Effector CD8-positive, alpha-beta T cell (primary cell): Measurements from ENCODE around the gene EXT2.

ENCODE experiments used
- DNase-seq: peaks from one replicate; lab custom pipeline; 2025; lab: John Stamatoyannopoulos, UW

EXT2 gene

GRCh38 chr11:44203270-44204043 is 108.0 kb downstream of the EXT2 start:
- no peak for DNase-seq

- DNase-seq = no peak
These were observed 109.9 kb downstream of the EXT2 start for GRCh38 chr11:44205352-44205751.

- DNase-seq = no peak
These were observed 110.4 kb downstream of the EXT2 start for GRCh38 chr11:44205836-44206235.

- no peak for DNase-seq
These were observed 111.8 kb downstream of the EXT2 start for GRCh38 chr11:44207292-44207691.

- DNase-seq = no peak
These were observed 113.6 kb downstream of the EXT2 start for GRCh38 chr11:44208976-44209603.

- DNase-seq = no peak
These were observed 116.7 kb downstream of the EXT2 start for GRCh38 chr11:44212128-44212527.

- DNase-seq = no peak
These were observed 117.7 kb downstream of the EXT2 start for GRCh38 chr11:44213148-44213547.

- no peak for DNase-seq
These were observed 122.0 kb downstream of the EXT2 start for GRCh38 chr11:44217432-44217831.

GRCh38 chr11:44219830-44220796 is 124.6 kb downstream of the EXT2 start:
- no peak for DNase-seq

- no peak for DNase-seq
These were observed 126.0 kb downstream of the EXT2 start for GRCh38 chr11:44221456-44221855.

GRCh38 chr11:44221992-44222391 is 126.5 kb downstream of the EXT2 start:
- DNase-seq = no peak

- DNase-seq = no peak
These were observed 127.8 kb downstream of the EXT2 start for GRCh38 chr11:44223238-44223637.

- DNase-seq = no peak
These were observed 129.5 kb downstream of the EXT2 start for GRCh38 chr11:44224867-44225501.

GRCh38 chr11:44226490-44226889 is 131.0 kb downstream of the EXT2 start:
- no peak for DNase-seq

GRCh38 chr11:44226945-44227344 is 131.5 kb downstream of the EXT2 start:
- DNase-seq = no peak

- DNase-seq = no peak
These were observed 132.9 kb downstream of the EXT2 start for GRCh38 chr11:44228379-44228778.

- no peak for DNase-seq
These were observed 133.6 kb downstream of the EXT2 start for GRCh38 chr11:44229098-44229497.

GRCh38 chr11:44229624-44230023 is 134.1 kb downstream of the EXT2 start:
- no peak for DNase-seq

GRCh38 chr11:44235765-44236201 is 140.3 kb downstream of the EXT2 start:
- DNase-seq = no peak

- DNase-seq = no peak
These were observed 140.8 kb downstream of the EXT2 start for GRCh38 chr11:44236296-44236695.

GRCh38 chr11:44237156-44237555 is 141.7 kb downstream of the EXT2 start:
- DNase-seq = no peak

- no peak for DNase-seq
These were observed 146.4 kb downstream of the EXT2 start for GRCh38 chr11:44241851-44242250.
